ENCODE measurements around the gene MAPK12. TPM values are rescaled to one million over a fixed set of nuclear protein-coding genes. Genes with fewer than 3 reads are reported as not detected.

Gene MAPK12
- total and polyA plus RNA-seq, 2 donors (not counting 1 experiment from before 2014, with no cell fraction given) = 6.5 to 7.8 TPM

DNA sequence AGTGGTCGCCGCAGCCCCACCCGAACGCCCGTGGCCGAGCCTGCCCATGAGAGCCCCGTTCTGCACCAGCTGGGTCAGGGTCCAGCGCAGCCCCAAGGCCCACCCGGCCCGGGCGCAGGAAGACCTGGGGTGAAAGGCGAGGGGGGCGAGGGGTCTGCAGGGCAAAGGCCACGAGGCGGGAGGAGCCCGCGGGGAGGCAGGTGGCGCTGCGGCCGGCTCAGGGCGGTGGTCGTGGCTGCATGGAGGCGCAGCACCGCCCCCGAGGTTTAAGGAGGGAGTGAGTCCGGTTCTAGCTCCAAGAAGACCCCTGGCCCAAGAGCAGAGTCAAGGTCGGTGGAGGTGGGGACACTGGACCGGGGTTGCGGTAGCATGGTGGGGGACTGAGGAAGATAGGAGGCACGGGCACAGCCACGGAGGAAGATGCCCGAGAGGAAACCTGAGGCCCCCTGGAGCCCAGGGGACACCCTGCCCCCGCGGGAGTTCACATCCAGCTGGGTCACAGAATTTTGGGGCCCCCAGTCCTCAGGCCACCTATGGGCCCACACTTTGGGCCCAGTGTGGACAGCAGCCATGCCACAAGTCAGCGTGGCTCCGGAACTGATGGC is 9.9 kb downstream of the MAPK12 start:
- H3K4me2 ChIP-seq (replicated peaks; ENCODE audit: low read depth, low read length, poor library complexity, severe bottlenecking) = peak overlapping the region; percentile 95
- H3K9me3 Mint-ChIP-seq (ENCODE audit: insufficient read depth) = no peaks in the 10 kb centered on the region
- peak overlapping the region; percentile 67 for H3K27ac Mint-ChIP-seq
- H4K20me1 ChIP-seq (ENCODE audit: control insufficient read depth, insufficient read depth, low read length, poor library complexity, severe bottlenecking) = peaks cover 34% of the 10 kb centered on the region
- peak overlapping the region; percentile 29 to 49 for H3K27ac ChIP-seq (ENCODE audit: low read length in 2 of 2)
- TF ChIP-seq, protein P1, sequence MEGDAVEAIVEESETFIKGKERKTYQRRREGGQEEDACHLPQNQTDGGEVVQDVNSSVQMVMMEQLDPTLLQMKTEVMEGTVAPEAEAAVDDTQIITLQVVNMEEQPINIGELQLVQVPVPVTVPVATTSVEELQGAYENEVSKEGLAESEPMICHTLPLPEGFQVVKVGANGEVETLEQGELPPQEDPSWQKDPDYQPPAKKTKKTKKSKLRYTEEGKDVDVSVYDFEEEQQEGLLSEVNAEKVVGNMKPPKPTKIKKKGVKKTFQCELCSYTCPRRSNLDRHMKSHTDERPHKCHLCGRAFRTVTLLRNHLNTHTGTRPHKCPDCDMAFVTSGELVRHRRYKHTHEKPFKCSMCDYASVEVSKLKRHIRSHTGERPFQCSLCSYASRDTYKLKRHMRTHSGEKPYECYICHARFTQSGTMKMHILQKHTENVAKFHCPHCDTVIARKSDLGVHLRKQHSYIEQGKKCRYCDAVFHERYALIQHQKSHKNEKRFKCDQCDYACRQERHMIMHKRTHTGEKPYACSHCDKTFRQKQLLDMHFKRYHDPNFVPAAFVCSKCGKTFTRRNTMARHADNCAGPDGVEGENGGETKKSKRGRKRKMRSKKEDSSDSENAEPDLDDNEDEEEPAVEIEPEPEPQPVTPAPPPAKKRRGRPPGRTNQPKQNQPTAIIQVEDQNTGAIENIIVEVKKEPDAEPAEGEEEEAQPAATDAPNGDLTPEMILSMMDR (IDR thresholded peaks at IDR 0.05) = no peak
- TF ChIP-seq EZH2 (IDR thresholded peaks at IDR 0.05; ENCODE audit: borderline replicate concordance, insufficient read depth, low read depth, low read length, poor library complexity, severe bottlenecking) = no peak
- peaks cover 14 to 40% of the 10 kb centered on the region in 2 donors for H3K4me1 ChIP-seq (ENCODE audit: control insufficient read depth in 2 of 2, insufficient read depth in 2 of 2, low read length in 2 of 2)
- peaks cover 0 to 21% of the 10 kb centered on the region in 2 experiments for H3K36me3 ChIP-seq (replicated peaks in 1 of 2; ENCODE audit: control extremely low read depth in 1 of 2, control insufficient read depth in 1 of 2, extremely low read depth in 1 of 2, insufficient read depth in 2 of 2, low read length in 1 of 2)
- H2AFZ ChIP-seq (ENCODE audit: insufficient read depth, low read depth, low read length, poor library complexity, severe bottlenecking) = peak overlapping the region; percentile 83
- H3K4me1 Mint-ChIP-seq = peaks cover 24% of the 10 kb centered on the region
- peak; percentile 68 for DNase-seq
- intact Hi-C loops (cut with micrococcal nuclease) = loop anchor here (1.0 to 5.0 kb wide), 6 partner anchors 7 to 331 kb away; partner anchors contain the start of genes CHKB, DENND6B and MAPK11
- H3K9ac ChIP-seq (ENCODE audit: low read length) = peak overlapping the region; percentile 79
- peaks cover 20% of the 10 kb centered on the region for H3K79me2 ChIP-seq (ENCODE audit: control insufficient read depth, insufficient read depth, low read length)
- H3K27me3 ChIP-seq (replicated peaks in 1 of 4; ENCODE audit: control extremely low read depth in 1 of 4, control insufficient read depth in 3 of 4, insufficient read depth in 4 of 4, low read length in 3 of 4) = no peaks in the 10 kb centered on the region
- peak overlapping the region; percentile 86 for H3K4me3 Mint-ChIP-seq
- H3K27me3 Mint-ChIP-seq = no peaks in the 10 kb centered on the region
- H3K4me3 ChIP-seq (ENCODE audit: control extremely low read depth in 1 of 5, extremely low read depth in 1 of 5, insufficient read depth in 1 of 5, low read depth in 2 of 5, low read length in 4 of 5) = peak overlapping the region in 4 of 5 experiments; percentile 69 to 81 (median 80)
- WGBS (ENCODE audit: insufficient coverage) = 4% methylated on average over 36 of the region's 36 CpGs
- ChIA-PET CTCF (interaction anchor here (0.7 to 3.8 kb wide), 24 partner anchors 9 to 370 kb away, joined by 3 to 52 read pairs (median 5); partner anchors contain the start of genes DENND6B, MAPK12, SCO2 and SYCE3), POLR2A (interaction anchor here (0.5 to 3.1 kb wide), 8 partner anchors 18 to 369 kb away, joined by 3 to 12 read pairs (median 4); partner anchors contain the start of gene SCO2)
- no peak for ATAC-seq (ENCODE audit: low read depth)
- H3K9me3 ChIP-seq (ENCODE audit: control extremely low read depth in 1 of 3, control insufficient read depth in 2 of 3, insufficient read depth in 1 of 3, low read length in 2 of 3) = no peaks in the 10 kb centered on the region

All from B cell (primary cell).